HuH-7 (cell line): Measurements from ENCODE around the gene CT45A8.
"Not testable (repeated sequence)": the region's sequence is repeated elsewhere in the genome, so short reads cannot be mapped to it uniquely, and the experiment has no call there.

Source experiments
- DNase-seq: peaks from one replicate; pipeline ENCODE4 v3.0.0; 2011; ENCODE audit warnings: low spot score

Gene CT45A8, protein sequence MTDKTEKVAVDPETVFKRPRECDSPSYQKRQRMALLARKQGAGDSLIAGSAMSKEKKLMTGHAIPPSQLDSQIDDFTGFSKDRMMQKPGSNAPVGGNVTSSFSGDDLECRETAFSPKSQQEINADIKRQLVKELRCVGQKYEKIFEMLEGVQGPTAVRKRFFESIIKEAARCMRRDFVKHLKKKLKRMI

DNA sequence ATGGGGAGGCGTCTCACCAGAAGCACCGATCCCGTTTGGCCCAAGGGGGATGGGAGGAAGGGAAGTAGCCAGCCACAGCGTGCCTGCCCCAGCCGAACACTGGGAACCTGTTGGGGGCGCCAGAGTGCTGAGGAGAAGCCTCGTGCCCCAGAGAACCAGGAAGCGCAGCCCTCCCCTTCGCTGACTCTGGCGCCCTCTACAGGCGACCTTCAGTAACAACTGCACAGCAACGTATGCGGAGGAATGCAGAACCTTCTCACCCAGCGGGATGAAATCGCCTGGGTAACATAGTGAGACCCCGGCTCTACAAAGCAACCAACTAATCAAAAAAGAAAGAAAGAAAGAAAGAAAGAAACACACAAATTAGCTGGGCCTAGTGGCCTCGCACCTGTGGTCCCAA, at the start of gene CT45A8:
Gene CT45A8 (minus strand): TSS at position 101 of the 400 bp plus-strand sequence. CDS start 3,755 bp downstream, outside the sequence.
- DNase-seq, result not testable (repeated sequence)

DNA sequence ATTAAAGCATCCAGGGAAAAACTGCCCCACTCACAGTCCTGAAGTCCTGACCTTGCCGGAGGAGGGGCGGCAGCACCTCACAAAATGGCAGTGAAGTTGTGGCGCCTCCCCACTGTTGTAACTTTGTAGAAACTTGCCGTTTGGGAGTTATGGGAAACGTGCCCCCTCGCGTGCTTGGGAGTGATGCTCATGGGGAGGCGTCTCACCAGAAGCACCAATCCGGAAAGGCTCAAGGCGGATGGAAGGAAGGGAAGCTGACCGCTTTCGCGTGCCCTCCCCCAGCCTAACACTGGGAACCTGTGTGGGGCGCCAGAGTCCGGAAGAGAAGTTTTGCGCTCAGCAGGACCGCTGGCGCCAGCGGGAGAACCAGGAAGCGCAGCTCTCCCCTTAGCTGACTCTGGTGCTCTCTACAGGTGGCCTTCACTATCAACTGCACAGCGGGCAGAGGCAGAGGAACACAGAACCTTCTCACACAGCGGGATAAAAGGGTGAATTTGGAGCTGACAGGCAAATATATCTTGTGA, 39.0 kb upstream of the CT45A8 start, which contains the start of the genes CT45A10 and SAGE1:
Gene CT45A10 (minus strand): TSS at position 151 of the 524 bp plus-strand sequence. CDS start 8,100 bp downstream, outside the sequence.
Gene SAGE1 (plus strand): TSS at position 423 of the 524 bp plus-strand sequence. CDS start 2,527 bp downstream, outside the sequence.
- DNase-seq, result no peak

DNA sequence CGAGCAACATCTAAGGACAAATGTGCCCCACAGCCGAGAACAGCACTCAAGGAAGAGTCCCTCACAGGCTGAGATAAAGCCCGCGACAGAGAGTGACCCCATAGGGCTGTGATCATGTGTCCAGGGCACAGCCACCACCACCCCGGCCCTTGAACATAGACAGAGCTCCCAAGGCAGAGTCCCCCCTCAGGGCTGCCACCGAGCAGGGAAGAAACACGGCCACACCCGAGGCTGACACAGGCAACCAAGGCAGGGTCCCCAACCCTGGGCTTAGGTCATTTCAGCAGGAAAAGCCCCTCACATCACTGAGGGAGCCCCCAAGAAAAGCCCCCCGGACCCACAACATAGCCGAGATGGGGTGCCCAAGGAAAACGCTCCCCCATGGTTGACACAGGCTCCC, 38.4 kb upstream of the CT45A8 start:
- DNase-seq, result no peak

DNA sequence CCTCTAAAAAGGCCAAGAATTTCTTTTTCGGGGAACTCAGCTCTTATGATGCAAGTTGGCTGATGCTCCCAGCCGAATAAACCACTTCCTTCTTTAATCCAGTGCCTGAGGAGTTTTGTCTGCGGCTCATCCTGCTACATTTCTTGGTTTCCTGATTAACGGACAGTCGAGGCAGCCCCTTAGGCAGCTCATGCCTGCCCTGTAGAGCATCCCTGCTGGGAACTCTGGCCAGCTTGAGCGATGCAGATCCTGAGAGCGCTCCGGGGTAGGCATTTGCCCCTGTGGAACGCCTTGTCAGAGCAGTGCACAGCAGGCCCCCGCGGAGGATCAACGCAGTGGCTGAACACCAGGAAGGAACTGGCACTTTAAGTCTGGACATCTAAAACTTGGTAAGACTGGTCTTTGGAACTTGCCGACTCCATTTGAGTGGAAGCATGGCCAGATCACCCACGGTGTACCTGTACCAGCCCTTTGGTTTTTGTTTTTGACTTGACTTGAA, 35.8 kb upstream of the CT45A8 start:
- DNase-seq, result no peak

DNA sequence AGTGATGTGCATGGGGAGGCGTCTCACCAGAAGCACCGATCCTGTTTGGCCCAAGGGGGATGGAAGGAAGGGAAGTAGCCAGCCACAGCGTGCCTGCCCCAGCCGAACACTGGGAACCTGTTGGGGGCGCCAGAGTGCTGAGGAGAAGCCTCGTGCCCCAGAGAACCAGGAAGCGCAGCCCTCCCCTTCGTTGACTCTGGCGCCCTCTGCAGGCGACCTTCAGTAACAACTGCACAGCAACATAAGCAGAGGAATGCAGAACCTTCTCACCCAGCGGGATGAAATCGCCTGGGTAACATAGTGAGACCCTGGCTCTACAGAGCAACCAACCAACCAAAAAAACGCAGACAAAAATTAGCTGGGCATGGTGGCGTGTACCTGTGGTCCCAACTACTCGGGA, 34.6 kb upstream of the CT45A8 start:
- not testable (repeated sequence) for DNase-seq

DNA sequence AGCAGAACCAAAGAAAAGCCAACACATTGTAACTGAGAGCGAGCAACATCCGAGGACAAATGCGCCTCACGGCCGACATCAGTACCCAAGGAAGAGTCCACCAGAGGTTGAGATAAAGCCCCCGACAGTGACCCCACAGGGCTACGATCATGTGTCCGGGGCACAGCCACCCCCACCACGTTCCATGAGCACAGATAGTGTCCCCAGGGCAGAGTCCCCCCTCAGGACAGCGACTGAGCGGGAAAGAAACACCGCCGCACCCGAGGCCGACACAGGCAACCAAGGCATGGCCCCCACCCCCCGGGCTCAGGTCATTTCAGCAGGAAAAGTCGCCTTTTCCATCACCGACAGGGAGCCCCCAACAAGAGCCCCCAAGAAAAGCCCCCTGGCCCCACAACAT, 33.9 kb upstream of the CT45A8 start:
- DNase-seq, result not testable (repeated sequence)

DNA sequence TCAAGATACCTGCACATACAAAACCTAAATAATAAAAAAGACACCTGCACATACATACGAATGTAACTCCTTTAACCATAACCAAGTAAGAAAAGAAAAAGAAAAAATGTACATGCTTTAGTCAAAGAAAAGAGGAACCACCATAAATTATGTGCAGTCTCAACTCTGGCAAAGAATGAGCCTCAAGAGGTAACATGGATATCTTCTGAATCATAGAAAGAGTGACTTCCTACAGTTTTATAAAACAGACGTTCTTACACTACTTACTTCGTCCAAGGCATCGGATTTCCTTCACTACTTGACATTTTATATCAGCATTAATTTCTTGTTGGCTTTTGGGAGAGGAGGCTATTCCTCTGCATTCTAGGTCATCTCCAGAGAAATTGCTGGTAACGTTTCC, 28.4 kb upstream of the CT45A8 start:
- not testable (repeated sequence) for DNase-seq

DNA sequence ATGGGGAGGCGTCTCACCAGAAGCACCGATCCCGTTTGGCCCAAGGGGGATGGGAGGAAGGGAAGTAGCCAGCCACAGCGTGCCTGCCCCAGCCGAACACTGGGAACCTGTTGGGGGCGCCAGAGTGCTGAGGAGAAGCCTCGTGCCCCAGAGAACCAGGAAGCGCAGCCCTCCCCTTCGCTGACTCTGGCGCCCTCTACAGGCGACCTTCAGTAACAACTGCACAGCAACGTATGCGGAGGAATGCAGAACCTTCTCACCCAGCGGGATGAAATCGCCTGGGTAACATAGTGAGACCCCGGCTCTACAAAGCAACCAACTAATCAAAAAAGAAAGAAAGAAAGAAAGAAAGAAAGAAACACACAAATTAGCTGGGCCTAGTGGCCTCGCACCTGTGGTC, 17.4 kb upstream of the CT45A8 start, which contains the start of gene CT45A9:
Gene CT45A9 (minus strand): TSS at position 101 of the 400 bp plus-strand sequence. CDS start 3,751 bp downstream, outside the sequence.
- DNase-seq, result not testable (repeated sequence)

DNA sequence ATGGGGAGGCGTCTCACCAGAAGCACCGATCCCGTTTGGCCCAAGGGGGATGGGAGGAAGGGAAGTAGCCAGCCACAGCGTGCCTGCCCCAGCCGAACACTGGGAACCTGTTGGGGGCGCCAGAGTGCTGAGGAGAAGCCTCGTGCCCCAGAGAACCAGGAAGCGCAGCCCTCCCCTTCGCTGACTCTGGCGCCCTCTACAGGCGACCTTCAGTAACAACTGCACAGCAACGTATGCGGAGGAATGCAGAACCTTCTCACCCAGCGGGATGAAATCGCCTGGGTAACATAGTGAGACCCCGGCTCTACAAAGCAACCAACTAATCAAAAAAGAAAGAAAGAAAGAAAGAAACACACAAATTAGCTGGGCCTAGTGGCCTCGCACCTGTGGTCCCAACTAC, 17.2 kb downstream of the CT45A8 start, which contains the start of gene CT45A7:
Gene CT45A7 (minus strand): TSS at position 101 of the 400 bp plus-strand sequence. CDS start 3,747 bp downstream, outside the sequence.
- not testable (repeated sequence) for DNase-seq

DNA sequence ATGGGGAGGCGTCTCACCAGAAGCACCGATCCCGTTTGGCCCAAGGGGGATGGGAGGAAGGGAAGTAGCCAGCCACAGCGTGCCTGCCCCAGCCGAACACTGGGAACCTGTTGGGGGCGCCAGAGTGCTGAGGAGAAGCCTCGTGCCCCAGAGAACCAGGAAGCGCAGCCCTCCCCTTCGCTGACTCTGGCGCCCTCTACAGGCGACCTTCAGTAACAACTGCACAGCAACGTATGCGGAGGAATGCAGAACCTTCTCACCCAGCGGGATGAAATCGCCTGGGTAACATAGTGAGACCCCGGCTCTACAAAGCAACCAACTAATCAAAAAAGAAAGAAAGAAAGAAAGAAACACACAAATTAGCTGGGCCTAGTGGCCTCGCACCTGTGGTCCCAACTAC, 34.4 kb downstream of the CT45A8 start, which contains the start of gene CT45A2:
Gene CT45A2 (minus strand): TSS at position 101 of the 400 bp plus-strand sequence. CDS start 3,747 bp downstream, outside the sequence.
- not testable (repeated sequence) for DNase-seq

DNA sequence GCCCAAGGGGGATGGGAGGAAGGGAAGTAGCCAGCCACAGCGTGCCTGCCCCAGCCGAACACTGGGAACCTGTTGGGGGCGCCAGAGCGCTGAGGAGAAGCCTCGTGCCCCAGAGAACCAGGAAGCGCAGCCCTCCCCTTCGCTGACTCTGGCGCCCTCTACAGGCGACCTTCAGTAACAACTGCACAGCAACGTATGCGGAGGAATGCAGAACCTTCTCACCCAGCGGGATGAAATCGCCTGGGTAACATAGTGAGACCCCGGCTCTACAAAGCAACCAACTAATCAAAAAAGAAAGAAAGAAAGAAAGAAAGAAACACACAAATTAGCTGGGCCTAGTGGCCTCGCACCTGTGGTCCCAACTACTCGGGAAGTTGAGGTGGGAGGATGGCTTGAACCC, 51.7 kb downstream of the CT45A8 start, which contains the start of gene CT45A6:
Gene CT45A6 (minus strand): TSS at position 101 of the 400 bp plus-strand sequence. CDS start 3,794 bp downstream, outside the sequence.
- DNase-seq, result not testable (repeated sequence)
